ENCODE results near the gene ARHGAP18.

DNA sequence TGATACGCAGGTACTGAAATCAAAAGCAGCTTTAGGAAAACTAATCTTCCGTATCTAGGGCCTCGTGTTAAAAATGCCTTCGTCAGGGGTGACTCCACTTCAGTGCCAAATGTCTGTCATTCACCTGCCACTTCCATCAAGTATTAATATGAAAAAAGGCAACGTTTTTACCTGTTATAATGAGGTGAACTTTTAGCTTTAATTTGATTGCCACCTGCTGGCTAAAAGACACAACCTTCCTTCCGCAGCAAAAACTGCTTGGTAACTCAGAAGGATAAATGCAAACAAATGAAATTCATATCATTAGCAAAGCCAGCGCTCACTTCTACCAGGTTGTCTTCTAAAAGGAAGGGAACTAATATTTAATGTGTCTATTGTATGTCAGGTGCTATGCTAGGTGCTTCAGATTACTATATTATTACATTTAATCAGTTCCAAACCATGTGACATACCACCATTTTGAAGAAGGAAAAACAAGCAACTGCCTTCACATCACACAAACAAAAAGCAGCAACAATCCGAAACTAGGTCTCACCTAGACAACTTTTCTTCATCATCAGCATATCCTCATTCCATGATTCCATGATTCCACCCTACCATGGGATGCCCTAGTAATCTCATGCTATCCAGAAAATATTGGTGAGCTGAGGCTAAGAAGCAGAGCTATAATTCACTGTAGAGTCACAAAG, 20.6 kb upstream of the ARHGAP18 start:
- TF ChIP-seq, protein P1, sequence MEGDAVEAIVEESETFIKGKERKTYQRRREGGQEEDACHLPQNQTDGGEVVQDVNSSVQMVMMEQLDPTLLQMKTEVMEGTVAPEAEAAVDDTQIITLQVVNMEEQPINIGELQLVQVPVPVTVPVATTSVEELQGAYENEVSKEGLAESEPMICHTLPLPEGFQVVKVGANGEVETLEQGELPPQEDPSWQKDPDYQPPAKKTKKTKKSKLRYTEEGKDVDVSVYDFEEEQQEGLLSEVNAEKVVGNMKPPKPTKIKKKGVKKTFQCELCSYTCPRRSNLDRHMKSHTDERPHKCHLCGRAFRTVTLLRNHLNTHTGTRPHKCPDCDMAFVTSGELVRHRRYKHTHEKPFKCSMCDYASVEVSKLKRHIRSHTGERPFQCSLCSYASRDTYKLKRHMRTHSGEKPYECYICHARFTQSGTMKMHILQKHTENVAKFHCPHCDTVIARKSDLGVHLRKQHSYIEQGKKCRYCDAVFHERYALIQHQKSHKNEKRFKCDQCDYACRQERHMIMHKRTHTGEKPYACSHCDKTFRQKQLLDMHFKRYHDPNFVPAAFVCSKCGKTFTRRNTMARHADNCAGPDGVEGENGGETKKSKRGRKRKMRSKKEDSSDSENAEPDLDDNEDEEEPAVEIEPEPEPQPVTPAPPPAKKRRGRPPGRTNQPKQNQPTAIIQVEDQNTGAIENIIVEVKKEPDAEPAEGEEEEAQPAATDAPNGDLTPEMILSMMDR (conservative IDR thresholded peaks at IDR 0.05 in 1 of 2, IDR thresholded peaks at IDR 0.05 in 1 of 2; ENCODE audit: extremely low read depth in 1 of 2, insufficient read depth in 1 of 2, low read depth in 1 of 2, low read length in 2 of 2): peak; percentile 47 to 63
- no peak for TF ChIP-seq EZH2 (IDR thresholded peaks at IDR 0.05; ENCODE audit: borderline replicate concordance, low read length)
